Measurements from ENCODE around the gene TP53TG5. TPM values are rescaled to one million over a fixed set of nuclear protein-coding genes. Genes with fewer than 3 reads are reported as not detected.

TP53TG5 gene
- total RNA-seq, 2 experiments from 2014 or later, result 0.24 to 0.55 TPM

DNA sequence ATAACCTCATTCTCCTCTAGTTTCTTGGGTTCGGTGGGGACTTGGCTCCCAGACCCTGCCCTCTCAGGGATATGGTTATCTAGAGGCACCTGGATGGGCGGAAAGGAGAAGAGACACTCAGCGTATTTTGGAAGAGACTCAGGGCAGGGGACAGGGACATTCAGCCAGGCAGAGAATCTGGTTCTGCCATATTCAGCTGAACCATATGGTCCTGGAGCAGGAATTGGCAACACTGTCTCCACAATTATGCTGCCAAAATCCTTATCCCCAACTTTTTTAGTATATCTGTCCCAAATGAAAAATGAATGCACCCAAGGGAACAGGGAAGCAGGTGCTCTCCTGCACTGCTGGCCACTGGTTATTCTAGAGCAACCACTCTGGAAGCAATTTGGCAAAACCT, 47.6 kb downstream of the TP53TG5 start:
- Mint-ChIP-seq H3K27me3 (no peaks in the 10 kb centered on the region), H3K27ac (no peak overlapping the region), H3K4me3 (no peak overlapping the region), H3K9me3 (no peaks in the 10 kb centered on the region), H3K36me3 (peaks cover 26% of the 10 kb centered on the region), H3K4me1 (ENCODE audit: low read depth) (no peaks in the 10 kb centered on the region)
- POLR2A ChIA-PET, result no interaction called here
- no peak for DNase-seq
- CTCF ChIA-PET, result no interaction called here
- intact Hi-C loops (cut with micrococcal nuclease), result no loop called here

- Mint-ChIP-seq H3K4me1 (ENCODE audit: low read depth) (no peaks in the 10 kb centered on the region), H3K9me3 (no peaks in the 10 kb centered on the region), H3K27ac (no peak overlapping the region), H3K4me3 (no peak overlapping the region), H3K27me3 (no peaks in the 10 kb centered on the region), H3K36me3 (peaks cover 26% of the 10 kb centered on the region)
- ChIA-PET POLR2A (no interaction called here), CTCF (interaction anchor here (0.6 kb wide), 1 partner anchor 36 kb away, joined by 3 read pairs; no protein-coding TSS in a partner anchor)
- no peak for DNase-seq
- intact Hi-C loops (cut with micrococcal nuclease), result no loop called here
Measured at GRCh38 chr20:45329497-45330319, 48.4 kb downstream of the TP53TG5 start.

- Mint-ChIP-seq H3K27ac (no peak overlapping the region), H3K9me3 (no peaks in the 10 kb centered on the region), H3K27me3 (no peaks in the 10 kb centered on the region), H3K4me1 (ENCODE audit: low read depth) (no peaks in the 10 kb centered on the region), H3K36me3 (peaks cover 26% of the 10 kb centered on the region), H3K4me3 (no peak overlapping the region)
- ChIA-PET POLR2A (no interaction called here), CTCF (interaction anchor here (1.4 kb wide), 1 partner anchor 10 kb away, joined by 5 read pairs; no protein-coding TSS in a partner anchor)
- no peak for DNase-seq
- intact Hi-C loops (cut with micrococcal nuclease), result no loop called here
Measured at GRCh38 chr20:45328451-45328850, 49.7 kb downstream of the TP53TG5 start.

- POLR2A ChIA-PET, result interaction anchor here (0.7 kb wide), 1 partner anchor 16 kb away, joined by 4 read pairs; no protein-coding TSS in a partner anchor
- intact Hi-C loops (cut with micrococcal nuclease), result no loop called here
- Mint-ChIP-seq H3K27me3 (no peaks in the 10 kb centered on the region), H3K27ac (no peak overlapping the region), H3K4me1 (ENCODE audit: low read depth) (peaks cover 9% of the 10 kb centered on the region), H3K9me3 (no peaks in the 10 kb centered on the region), H3K36me3 (peaks cover 17% of the 10 kb centered on the region), H3K4me3 (no peak overlapping the region)
- no peak for DNase-seq
- CTCF ChIA-PET, result interaction anchor here (1.9 kb wide), 1 partner anchor 111 kb away, joined by 9 read pairs; no protein-coding TSS in a partner anchor
Measured at GRCh38 chr20:45325371-45325770, 52.8 kb downstream of the TP53TG5 start.

DNA sequence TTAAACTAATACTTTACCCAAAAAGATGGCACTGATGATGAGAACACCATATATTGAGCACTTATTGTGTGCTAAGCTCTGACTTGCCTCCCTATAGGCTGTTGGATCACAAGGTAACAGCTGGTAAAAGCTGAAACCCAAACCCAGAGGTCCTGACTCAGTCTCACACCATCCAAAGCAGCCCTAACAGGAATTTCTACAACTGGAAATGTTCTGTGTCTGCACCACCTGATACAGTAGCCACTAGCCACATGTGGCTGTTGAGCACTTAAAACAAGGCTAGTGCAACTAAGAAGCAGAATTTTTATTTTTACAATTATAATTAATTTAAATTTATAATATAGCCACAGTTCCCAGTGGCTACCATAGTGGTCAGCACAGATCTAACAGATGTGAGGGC, 54.4 kb downstream of the TP53TG5 start:
- no peak overlapping the region for H3K4me3 Mint-ChIP-seq
- H3K27ac Mint-ChIP-seq, result no peak overlapping the region
- peaks cover 19% of the 10 kb centered on the region for H3K4me1 Mint-ChIP-seq (ENCODE audit: low read depth)
- DNase-seq, result no peak
- H3K9me3 Mint-ChIP-seq, result no peaks in the 10 kb centered on the region
- intact Hi-C loops (cut with micrococcal nuclease), result no loop called here
- POLR2A ChIA-PET, result no interaction called here
- H3K27me3 Mint-ChIP-seq, result no peaks in the 10 kb centered on the region
- CTCF ChIA-PET, result interaction anchor here (1.0 to 8.8 kb wide), 5 partner anchors 30 to 447 kb away, joined by 3 to 133 read pairs (median 3); partner anchors contain the start of genes PIGT and SYS1
- peaks cover 11% of the 10 kb centered on the region for H3K36me3 Mint-ChIP-seq

DNA sequence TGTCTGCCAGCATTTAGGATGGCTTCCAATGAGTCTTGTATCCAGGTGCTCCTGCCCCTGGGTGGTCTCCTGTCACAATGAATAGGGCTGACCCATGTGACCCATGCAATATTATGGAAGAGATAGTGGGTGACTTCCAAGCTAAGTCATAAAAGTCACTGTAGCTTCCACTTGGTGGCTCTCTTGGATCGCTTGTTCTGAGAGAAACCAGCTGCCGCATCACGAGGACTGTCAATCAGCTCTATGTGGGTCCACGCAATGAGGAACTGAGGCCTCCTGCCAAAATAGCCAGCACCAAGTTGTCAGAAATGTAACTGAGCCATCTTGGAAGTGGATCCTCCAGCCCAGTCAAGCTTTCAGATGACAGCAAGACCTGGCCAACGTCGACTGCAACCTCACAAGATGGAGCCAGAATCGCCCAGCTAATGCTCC, 55.2 kb downstream of the TP53TG5 start:
- H3K27ac Mint-ChIP-seq, result no peak overlapping the region
- H3K36me3 Mint-ChIP-seq, result peaks cover 5% of the 10 kb centered on the region
- no peak for DNase-seq
- no peaks in the 10 kb centered on the region for H3K9me3 Mint-ChIP-seq
- ChIA-PET CTCF (interaction anchor here (0.7 to 8.8 kb wide), 8 partner anchors 12 to 448 kb away, joined by 3 to 133 read pairs (median 3); partner anchors contain the start of genes PIGT and SYS1), POLR2A (interaction anchor here (0.5 kb wide), 1 partner anchor 120 kb away, joined by 5 read pairs; no protein-coding TSS in a partner anchor)
- no peak overlapping the region for H3K4me3 Mint-ChIP-seq
- intact Hi-C loops (cut with micrococcal nuclease), result no loop called here
- peaks cover 26% of the 10 kb centered on the region for H3K4me1 Mint-ChIP-seq (ENCODE audit: low read depth)
- no peaks in the 10 kb centered on the region for H3K27me3 Mint-ChIP-seq

Small RNA genes within 50 kb of the gene (microRNA-seq; reads per million reads assigned to microRNA genes)
- gene MIR6812 (ENCODE audit: borderline microRNAs expressed, borderline number of aligned reads, borderline replicate concordance), result not detected

Other genes starting within 250 kb of the TP53TG5 start
- gene PI3, start 203.4 kb downstream of the TP53TG5 start, total RNA-seq, result not detected
- gene SEMG1, start 171.3 kb downstream of the TP53TG5 start, total RNA-seq, result not detected
- not detected for gene SEMG2, start 157.0 kb downstream of the TP53TG5 start, total RNA-seq
- gene SLPI, start 123.8 kb downstream of the TP53TG5 start, total RNA-seq, result not detected
- gene RBPJL, start 71.5 kb downstream of the TP53TG5 start, total RNA-seq, result not detected
- under 1 TPM; 0.70 to 0.95 TPM for gene MATN4, start 70.0 kb downstream of the TP53TG5 start, total RNA-seq
- 10 to 100 TPM; 67.8 to 69.8 TPM for gene SDC4, start 29.9 kb downstream of the TP53TG5 start, total RNA-seq
- gene SYS1, start 15.2 kb downstream of the TP53TG5 start, total RNA-seq, result 10 to 100 TPM; 19.9 to 24.8 TPM
- 10 to 100 TPM; 21.6 to 22.6 TPM for gene DBNDD2, start 30.0 kb upstream of the TP53TG5 start, total RNA-seq
- 10 to 100 TPM; 41.5 to 44.4 TPM for gene PIGT, start 37.8 kb upstream of the TP53TG5 start, total RNA-seq
- gene WFDC2, start 91.4 kb upstream of the TP53TG5 start, total RNA-seq, result under 1 TPM; 0.38 to 0.92 TPM
- not detected for gene SPINT3, start 137.3 kb upstream of the TP53TG5 start, total RNA-seq
- gene WFDC6, start 161.2 kb upstream of the TP53TG5 start, total RNA-seq, result not detected
- not detected for gene EPPIN, start 169.1 kb upstream of the TP53TG5 start, total RNA-seq
- gene WFDC8, start 201.0 kb upstream of the TP53TG5 start, total RNA-seq, result not detected